ENCODE results near the gene RPLP2.

RPLP2 gene

GRCh38 chr11:809287-810039, at the start of gene RPLP2:
Gene RPLP2, plus strand, starts transcription at chr11:809967. Its CDS starts 268 bp downstream, at chr11:810235.
- H3K9me3 Mint-ChIP-seq = no peaks in the 10 kb centered on the region
- DNase-seq (peak; percentile 99), ATAC-seq (peak; percentile 80)
- peak within 1 kb of the TSS; percentile 93 for H3K4me3 Mint-ChIP-seq
- H3K27ac Mint-ChIP-seq = peak within 1 kb of the TSS; percentile 98
- peaks cover 42% of the 10 kb centered on the region for H3K4me1 Mint-ChIP-seq
- peaks cover 39% of the 10 kb centered on the region for H3K36me3 Mint-ChIP-seq (ENCODE audit: low read depth)
- H3K27me3 Mint-ChIP-seq = no peaks in the 10 kb centered on the region

GRCh38 chr11:760236-760635, 49.5 kb upstream of the RPLP2 start:
- Mint-ChIP-seq H3K4me3 (no peak overlapping the region), H3K27me3 (no peaks in the 10 kb centered on the region), H3K27ac (no peak overlapping the region), H3K9me3 (no peaks in the 10 kb centered on the region), H3K36me3 (ENCODE audit: low read depth) (peaks cover 39% of the 10 kb centered on the region), H3K4me1 (peaks cover 4% of the 10 kb centered on the region)
- ATAC-seq = no peak
- DNase-seq = no peak

- no peak for ATAC-seq
- Mint-ChIP-seq H3K4me3 (no peak overlapping the region), H3K4me1 (peaks cover 4% of the 10 kb centered on the region), H3K9me3 (no peaks in the 10 kb centered on the region), H3K27me3 (no peaks in the 10 kb centered on the region), H3K27ac (no peak overlapping the region), H3K36me3 (ENCODE audit: low read depth) (peaks cover 38% of the 10 kb centered on the region)
- no peak for DNase-seq
These were observed 48.1 kb upstream of the RPLP2 start for GRCh38 chr11:761526-762108.

- H3K27ac Mint-ChIP-seq = peak overlapping the region; percentile 10
- H3K36me3 Mint-ChIP-seq (ENCODE audit: low read depth) = peaks cover 31% of the 10 kb centered on the region
These were observed 47.2 kb upstream of the RPLP2 start for GRCh38 chr11:762421-763072.

GRCh38 chr11:763073-763463, 46.7 kb upstream of the RPLP2 start:
- Mint-ChIP-seq H3K27ac (no peak overlapping the region), H3K27me3 (no peaks in the 10 kb centered on the region), H3K36me3 (ENCODE audit: low read depth) (peaks cover 32% of the 10 kb centered on the region), H3K4me1 (peaks cover 4% of the 10 kb centered on the region), H3K9me3 (no peaks in the 10 kb centered on the region), H3K4me3 (no peak overlapping the region)
- DNase-seq (no peak), ATAC-seq (no peak)

More at GRCh38 chr11:762421-763072, 47.2 kb upstream of the RPLP2 start:
- peak; percentile 30 for DNase-seq
- no peak overlapping the region for H3K4me3 Mint-ChIP-seq
- H3K9me3 Mint-ChIP-seq = no peaks in the 10 kb centered on the region
- peaks cover 4% of the 10 kb centered on the region for H3K4me1 Mint-ChIP-seq
- no peaks in the 10 kb centered on the region for H3K27me3 Mint-ChIP-seq
- ATAC-seq = peak; percentile 26

- H3K9me3 Mint-ChIP-seq = no peaks in the 10 kb centered on the region
- peaks cover 4% of the 10 kb centered on the region for H3K4me1 Mint-ChIP-seq
- ATAC-seq (no peak), DNase-seq (no peak)
- H3K27ac Mint-ChIP-seq = no peak overlapping the region
- no peaks in the 10 kb centered on the region for H3K27me3 Mint-ChIP-seq
- peaks cover 32% of the 10 kb centered on the region for H3K36me3 Mint-ChIP-seq (ENCODE audit: low read depth)
- no peak overlapping the region for H3K4me3 Mint-ChIP-seq
These were observed 46.0 kb upstream of the RPLP2 start for GRCh38 chr11:763549-764321.

GRCh38 chr11:764322-765024, 45.3 kb upstream of the RPLP2 start:
- DNase-seq (no peak), ATAC-seq (no peak)
- H3K4me1 Mint-ChIP-seq = peaks cover 4% of the 10 kb centered on the region
- H3K36me3 Mint-ChIP-seq (ENCODE audit: low read depth) = peaks cover 30% of the 10 kb centered on the region
- H3K9me3 Mint-ChIP-seq = no peaks in the 10 kb centered on the region
- H3K27me3 Mint-ChIP-seq = no peaks in the 10 kb centered on the region
- no peak overlapping the region for H3K27ac Mint-ChIP-seq
- H3K4me3 Mint-ChIP-seq = no peak overlapping the region

- Mint-ChIP-seq H3K27me3 (no peaks in the 10 kb centered on the region), H3K4me3 (no peak overlapping the region), H3K4me1 (peaks cover 1% of the 10 kb centered on the region), H3K36me3 (ENCODE audit: low read depth) (peaks cover 28% of the 10 kb centered on the region), H3K9me3 (no peaks in the 10 kb centered on the region), H3K27ac (no peak overlapping the region)
- DNase-seq (peak; percentile 66), ATAC-seq (peak; percentile 38)
These were observed 44.6 kb upstream of the RPLP2 start for GRCh38 chr11:765025-765801.

- Mint-ChIP-seq H3K4me1 (no peaks in the 10 kb centered on the region), H3K27me3 (no peaks in the 10 kb centered on the region), H3K4me3 (no peak overlapping the region), H3K36me3 (ENCODE audit: low read depth) (peaks cover 26% of the 10 kb centered on the region), H3K9me3 (no peaks in the 10 kb centered on the region), H3K27ac (no peak overlapping the region)
- ATAC-seq (no peak), DNase-seq (no peak)
These were observed 44.0 kb upstream of the RPLP2 start for GRCh38 chr11:765802-766091.

- peak overlapping the region; percentile 9 for H3K27ac Mint-ChIP-seq
- no peaks in the 10 kb centered on the region for H3K4me1 Mint-ChIP-seq
- H3K27me3 Mint-ChIP-seq = no peaks in the 10 kb centered on the region
- H3K9me3 Mint-ChIP-seq = no peaks in the 10 kb centered on the region
- DNase-seq (no peak), ATAC-seq (no peak)
- H3K4me3 Mint-ChIP-seq = no peak overlapping the region
- H3K36me3 Mint-ChIP-seq (ENCODE audit: low read depth) = peaks cover 25% of the 10 kb centered on the region
These were observed 43.4 kb upstream of the RPLP2 start for GRCh38 chr11:766106-766935.

GRCh38 chr11:766936-767210, 42.9 kb upstream of the RPLP2 start:
- H3K27me3 Mint-ChIP-seq = no peaks in the 10 kb centered on the region
- DNase-seq (no peak), ATAC-seq (no peak)
- H3K36me3 Mint-ChIP-seq (ENCODE audit: low read depth) = peaks cover 20% of the 10 kb centered on the region
- H3K27ac Mint-ChIP-seq = no peak overlapping the region
- H3K4me3 Mint-ChIP-seq = no peak overlapping the region
- no peaks in the 10 kb centered on the region for H3K4me1 Mint-ChIP-seq
- no peaks in the 10 kb centered on the region for H3K9me3 Mint-ChIP-seq

- Mint-ChIP-seq H3K27me3 (no peaks in the 10 kb centered on the region), H3K4me1 (no peaks in the 10 kb centered on the region), H3K27ac (no peak overlapping the region), H3K9me3 (no peaks in the 10 kb centered on the region), H3K36me3 (ENCODE audit: low read depth) (peaks cover 19% of the 10 kb centered on the region), H3K4me3 (no peak overlapping the region)
- DNase-seq (no peak), ATAC-seq (no peak)
These were observed 42.5 kb upstream of the RPLP2 start for GRCh38 chr11:767238-767637.

- no peak overlapping the region for H3K4me3 Mint-ChIP-seq
- peaks cover 10% of the 10 kb centered on the region for H3K36me3 Mint-ChIP-seq (ENCODE audit: low read depth)
- H3K4me1 Mint-ChIP-seq = no peaks in the 10 kb centered on the region
- DNase-seq (no peak), ATAC-seq (no peak)
- H3K27me3 Mint-ChIP-seq = no peaks in the 10 kb centered on the region
- no peaks in the 10 kb centered on the region for H3K9me3 Mint-ChIP-seq
- no peak overlapping the region for H3K27ac Mint-ChIP-seq
These were observed 39.7 kb upstream of the RPLP2 start for GRCh38 chr11:769887-770641.
